Activated T-helper 17 cell treated with anti-CD3 and anti-CD28 coated beads, Interleukin-2, amount 50 U/mL, for 72 hours (primary cell): ENCODE data around the gene PEDS1. TPM values are rescaled to one million over a fixed set of nuclear protein-coding genes. Genes with fewer than 3 reads are reported as not detected.
"Not testable (repeated sequence)": the region's sequence is repeated elsewhere in the genome, so short reads cannot be mapped to it uniquely, and the experiment has no call there.

ENCODE experiments used
- ATAC-seq: fragments of 150-1000 bp; cut with Tn5 transposase; replicated peaks from 2 replicates; pipeline ENCODE4 v1.10.0; 2021; ENCODE audit warnings: mild to moderate bottlenecking, moderate library complexity
- H3K27ac Mint-ChIP-seq: one replicate; pipeline ENCODE4 v1.8.0; 2022; ENCODE audit warnings: mixed read lengths
- H3K27me3 Mint-ChIP-seq: one replicate; pipeline ENCODE4 v1.8.0; 2022; ENCODE audit warnings: mixed read lengths
- H3K36me3 Mint-ChIP-seq: one replicate; pipeline ENCODE4 v1.8.0; 2022; ENCODE audit warnings: low read depth, mild to moderate bottlenecking, mixed read lengths
- H3K4me1 Mint-ChIP-seq: one replicate; pipeline ENCODE4 v1.8.0; 2022; ENCODE audit warnings: mixed read lengths
- H3K4me3 Mint-ChIP-seq: one replicate; pipeline ENCODE4 v1.8.0; 2022; ENCODE audit warnings: mild to moderate bottlenecking, mixed read lengths
- H3K9me3 Mint-ChIP-seq: one replicate; pipeline ENCODE4 v1.8.0; 2022; ENCODE audit warnings: mixed read lengths
- total RNA-seq, 2 donors: library from RNA; stranded (reverse); gene quantifications; one replicate each; pipeline ENCODE4 v1.2.3, GENCODE V29; 2022

Gene PEDS1
- total RNA-seq, 2 donors from 2014 or later, result 13.1 to 22.0 TPM

DNA sequence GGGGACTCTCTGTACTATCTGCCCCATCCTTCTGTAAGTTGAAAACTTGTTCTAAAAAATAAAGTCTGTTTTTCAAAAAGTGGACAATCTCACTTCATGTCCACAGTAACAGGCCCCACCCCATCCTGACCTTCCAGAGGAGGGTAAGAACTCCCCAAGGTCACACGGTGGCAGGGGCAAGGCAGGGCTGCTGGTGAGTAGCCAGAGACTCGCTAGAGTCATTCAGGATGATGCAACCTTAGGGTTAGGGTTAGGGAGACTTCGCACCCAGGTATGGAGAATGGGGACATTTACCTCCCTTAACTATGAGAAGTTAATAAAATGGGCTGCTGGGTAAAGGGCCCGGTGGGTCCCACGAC, 15.4 kb downstream of the PEDS1 start:
- Mint-ChIP-seq H3K4me1 (peaks cover 18% of the 10 kb centered on the region), H3K9me3 (no peaks in the 10 kb centered on the region), H3K27me3 (no peaks in the 10 kb centered on the region), H3K36me3 (peaks cover 65% of the 10 kb centered on the region), H3K27ac (no peak overlapping the region), H3K4me3 (no peak overlapping the region)
- no peak for ATAC-seq

DNA sequence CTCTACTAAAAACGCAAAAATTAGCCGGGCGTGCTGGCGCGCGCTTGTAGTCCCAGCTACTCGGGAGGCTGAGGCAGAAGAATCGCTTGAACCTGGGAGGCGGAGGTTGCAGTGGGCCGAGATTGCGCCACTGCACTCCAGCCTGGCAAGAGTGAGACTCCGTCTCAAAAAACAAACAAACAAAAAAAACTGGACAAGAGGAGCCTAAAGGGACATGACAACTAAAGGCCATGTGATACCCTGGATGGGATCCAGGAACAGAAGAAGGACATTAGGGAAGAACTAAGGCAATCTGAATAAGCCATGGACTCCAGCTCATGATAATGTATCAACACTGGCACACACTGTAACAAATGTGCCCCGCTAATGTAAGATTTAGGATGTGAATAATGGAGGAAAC, 15.8 kb downstream of the PEDS1 start:
- peak overlapping the region; percentile 86 for H3K27ac Mint-ChIP-seq
- not testable (repeated sequence) for H3K9me3 Mint-ChIP-seq, ATAC-seq, H3K27me3 Mint-ChIP-seq
- H3K4me1 Mint-ChIP-seq, result peaks cover 17% of the 10 kb centered on the region
- peaks cover 64% of the 10 kb centered on the region for H3K36me3 Mint-ChIP-seq
- peak overlapping the region; percentile 1 for H3K4me3 Mint-ChIP-seq

DNA sequence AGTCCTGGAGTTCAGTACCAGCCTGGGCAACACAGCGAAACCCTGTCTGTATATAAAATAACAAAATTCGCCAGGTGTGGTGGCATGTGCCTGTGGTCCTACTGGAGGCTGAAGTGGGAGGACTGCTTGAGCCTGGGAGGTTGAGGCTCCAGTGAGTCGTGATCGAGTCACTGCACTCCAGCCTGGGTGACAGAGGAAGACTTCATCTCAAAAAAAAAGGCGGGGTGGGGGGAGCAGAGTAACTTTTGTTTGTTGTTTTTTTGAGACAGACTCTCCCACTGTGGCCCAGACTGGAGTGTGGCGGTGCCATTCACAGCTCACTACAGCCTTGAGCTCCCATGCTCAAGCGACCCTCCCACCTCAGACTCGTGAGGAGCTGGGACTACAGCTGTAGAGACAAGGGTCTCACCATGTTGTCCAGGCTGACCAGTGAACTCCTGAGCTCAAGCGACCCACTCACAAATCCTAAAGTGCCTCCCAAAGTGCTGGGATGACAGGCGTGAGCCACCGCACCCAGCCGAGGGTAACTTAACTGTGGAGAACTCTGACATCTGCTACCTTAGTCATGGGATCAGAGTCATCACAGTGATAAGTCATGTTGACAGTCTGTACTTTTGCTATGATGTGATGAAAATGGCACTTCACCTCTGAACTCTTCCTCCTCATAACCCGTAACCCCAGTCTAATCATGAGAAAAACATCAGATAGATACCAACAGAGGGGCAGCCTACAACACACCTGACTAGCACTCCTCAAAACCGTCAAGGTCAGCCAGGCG, 16.5 kb downstream of the PEDS1 start:
- H3K36me3 Mint-ChIP-seq, result peaks cover 64% of the 10 kb centered on the region
- H3K9me3 Mint-ChIP-seq, result no peaks in the 10 kb centered on the region
- H3K27me3 Mint-ChIP-seq, result no peaks in the 10 kb centered on the region
- peaks cover 15% of the 10 kb centered on the region for H3K4me1 Mint-ChIP-seq
- H3K27ac Mint-ChIP-seq, result peak overlapping the region; percentile 86
- H3K4me3 Mint-ChIP-seq, result peak overlapping the region; percentile 1
- peak; percentile 90 for ATAC-seq

DNA sequence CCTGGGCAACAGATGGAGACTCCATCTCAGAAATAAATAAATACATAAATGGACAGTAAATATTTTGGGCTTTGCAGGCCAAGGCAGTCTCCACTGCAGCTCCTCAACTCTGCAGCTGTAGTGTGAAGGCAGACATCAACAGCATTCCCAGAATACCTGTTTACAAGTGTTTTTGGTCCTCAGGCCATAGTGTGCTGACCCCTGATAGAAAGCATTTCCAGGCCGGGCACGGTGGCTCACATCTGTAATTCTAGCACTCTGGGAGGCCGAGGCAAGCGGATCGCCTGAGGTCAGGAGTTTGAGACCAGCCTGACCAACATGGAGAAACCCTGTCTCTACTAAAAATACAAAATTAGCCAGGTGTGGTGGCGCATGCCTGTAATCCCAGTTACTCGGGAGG, 18.4 kb downstream of the PEDS1 start:
- not testable (repeated sequence) for H3K9me3 Mint-ChIP-seq, H3K4me1 Mint-ChIP-seq, ATAC-seq, H3K27ac Mint-ChIP-seq, H3K4me3 Mint-ChIP-seq, H3K27me3 Mint-ChIP-seq
- peaks cover 68% of the 10 kb centered on the region for H3K36me3 Mint-ChIP-seq

DNA sequence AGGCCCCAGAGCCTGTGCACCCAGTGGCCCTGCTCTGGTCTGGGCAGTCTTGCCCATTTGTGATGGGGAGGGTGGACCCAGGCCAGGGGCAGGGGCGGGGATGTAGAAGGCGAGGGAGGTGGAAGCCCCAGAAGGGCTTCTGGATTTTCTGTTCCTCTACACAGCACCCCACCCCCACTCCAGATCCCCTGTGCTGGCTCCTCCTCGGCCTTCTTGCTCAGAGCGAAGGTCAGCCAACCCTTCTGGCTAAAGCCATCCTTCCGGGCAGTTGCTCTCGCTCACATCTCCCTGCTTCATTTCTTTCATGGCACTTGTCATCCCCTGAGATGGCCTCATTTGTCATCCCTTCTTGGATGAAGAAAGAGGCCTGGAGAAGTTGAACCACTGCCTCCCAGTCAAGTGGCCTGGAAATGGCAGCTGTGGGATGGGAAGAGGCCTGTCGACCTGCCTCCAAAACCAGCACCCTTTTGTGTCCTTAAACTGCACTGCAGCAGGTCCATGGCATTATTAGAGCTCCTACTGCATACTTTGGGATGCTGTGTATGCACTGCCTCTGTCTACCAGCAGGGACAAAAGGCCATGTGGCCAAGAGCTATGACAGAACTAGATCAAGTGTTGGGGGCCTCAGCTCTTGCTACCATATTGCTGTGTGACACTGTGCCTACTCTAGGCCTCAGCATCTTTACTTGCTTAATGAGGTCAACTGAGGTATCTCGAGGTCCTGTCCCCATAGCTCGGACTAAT, 19.9 kb downstream of the PEDS1 start:
- H3K27me3 Mint-ChIP-seq, result no peaks in the 10 kb centered on the region
- no peak overlapping the region for H3K27ac Mint-ChIP-seq
- peaks cover 76% of the 10 kb centered on the region for H3K36me3 Mint-ChIP-seq
- no peak for ATAC-seq
- no peak overlapping the region for H3K4me3 Mint-ChIP-seq
- H3K4me1 Mint-ChIP-seq, result peaks cover 12% of the 10 kb centered on the region
- no peaks in the 10 kb centered on the region for H3K9me3 Mint-ChIP-seq

DNA sequence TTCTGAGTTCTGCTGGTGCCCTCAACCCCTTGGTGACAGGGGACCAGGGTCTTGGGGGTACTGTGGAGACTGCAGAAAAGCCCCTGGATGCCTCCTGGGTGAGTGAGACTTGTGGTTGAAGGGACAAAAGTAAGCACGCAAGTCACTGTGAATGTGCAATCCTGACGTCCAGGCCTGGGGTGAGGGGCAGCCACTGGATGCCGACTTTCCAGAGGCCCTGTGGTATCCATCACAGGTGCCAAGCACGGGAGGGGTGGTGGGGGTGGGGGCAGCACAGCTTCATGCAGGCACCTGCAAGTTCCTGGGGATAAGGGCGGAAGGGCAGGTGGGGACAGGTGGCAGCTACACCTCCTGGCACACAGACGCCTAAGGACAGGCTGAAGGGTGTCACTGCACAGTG, 20.5 kb downstream of the PEDS1 start:
- Mint-ChIP-seq H3K4me3 (no peak overlapping the region), H3K27ac (no peak overlapping the region), H3K4me1 (peaks cover 12% of the 10 kb centered on the region), H3K27me3 (no peaks in the 10 kb centered on the region), H3K36me3 (peaks cover 82% of the 10 kb centered on the region), H3K9me3 (no peaks in the 10 kb centered on the region)
- no peak for ATAC-seq

DNA sequence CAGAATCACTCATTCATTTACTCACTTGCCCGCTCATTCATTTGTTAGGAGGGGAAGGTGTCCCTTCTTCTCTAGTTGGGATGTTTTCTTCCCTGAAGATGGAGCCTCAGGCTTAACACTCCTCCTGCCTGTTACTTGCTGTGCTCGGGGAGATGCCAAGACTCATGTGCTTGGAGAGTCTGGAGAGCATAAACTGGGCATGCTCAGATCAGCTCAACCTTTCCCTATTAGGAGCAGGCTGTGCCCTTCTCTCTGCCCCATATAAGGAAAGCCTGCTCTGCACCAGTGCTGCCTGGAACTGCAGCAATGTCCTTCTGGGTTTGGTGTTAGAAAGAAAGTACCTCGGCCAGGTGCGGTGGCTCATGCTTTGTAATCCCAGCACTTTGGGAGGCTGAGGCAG, 22.5 kb downstream of the PEDS1 start:
- H3K27ac Mint-ChIP-seq, result peak overlapping the region; percentile 82
- peaks cover 83% of the 10 kb centered on the region for H3K36me3 Mint-ChIP-seq
- H3K4me3 Mint-ChIP-seq, result no peak overlapping the region
- peaks cover 5% of the 10 kb centered on the region for H3K4me1 Mint-ChIP-seq
- no peaks in the 10 kb centered on the region for H3K9me3 Mint-ChIP-seq
- ATAC-seq, result no peak
- no peaks in the 10 kb centered on the region for H3K27me3 Mint-ChIP-seq

DNA sequence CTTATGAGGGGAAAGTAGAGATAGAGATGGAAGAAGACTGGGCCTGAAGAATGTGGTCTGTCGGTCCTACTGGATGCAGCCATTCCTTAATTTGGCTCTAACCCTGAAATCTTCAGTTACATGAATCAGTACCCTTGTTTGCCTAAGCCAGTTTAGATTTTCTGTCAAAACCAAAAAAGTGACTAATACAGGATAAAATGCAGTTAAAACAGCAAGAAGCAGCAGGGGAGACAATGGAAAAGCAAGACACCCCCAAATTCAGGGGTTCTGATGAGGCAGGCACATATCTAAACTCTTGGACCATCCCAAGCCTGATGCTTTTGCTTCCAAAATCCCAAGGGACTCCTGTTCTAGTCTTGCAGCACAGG, 23.2 kb downstream of the PEDS1 start:
- H3K4me3 Mint-ChIP-seq, result no peak overlapping the region
- peak overlapping the region; percentile 82 for H3K27ac Mint-ChIP-seq
- H3K4me1 Mint-ChIP-seq, result peaks cover 5% of the 10 kb centered on the region
- peaks cover 83% of the 10 kb centered on the region for H3K36me3 Mint-ChIP-seq
- ATAC-seq, result no peak
- no peaks in the 10 kb centered on the region for H3K27me3 Mint-ChIP-seq
- H3K9me3 Mint-ChIP-seq, result no peaks in the 10 kb centered on the region

DNA sequence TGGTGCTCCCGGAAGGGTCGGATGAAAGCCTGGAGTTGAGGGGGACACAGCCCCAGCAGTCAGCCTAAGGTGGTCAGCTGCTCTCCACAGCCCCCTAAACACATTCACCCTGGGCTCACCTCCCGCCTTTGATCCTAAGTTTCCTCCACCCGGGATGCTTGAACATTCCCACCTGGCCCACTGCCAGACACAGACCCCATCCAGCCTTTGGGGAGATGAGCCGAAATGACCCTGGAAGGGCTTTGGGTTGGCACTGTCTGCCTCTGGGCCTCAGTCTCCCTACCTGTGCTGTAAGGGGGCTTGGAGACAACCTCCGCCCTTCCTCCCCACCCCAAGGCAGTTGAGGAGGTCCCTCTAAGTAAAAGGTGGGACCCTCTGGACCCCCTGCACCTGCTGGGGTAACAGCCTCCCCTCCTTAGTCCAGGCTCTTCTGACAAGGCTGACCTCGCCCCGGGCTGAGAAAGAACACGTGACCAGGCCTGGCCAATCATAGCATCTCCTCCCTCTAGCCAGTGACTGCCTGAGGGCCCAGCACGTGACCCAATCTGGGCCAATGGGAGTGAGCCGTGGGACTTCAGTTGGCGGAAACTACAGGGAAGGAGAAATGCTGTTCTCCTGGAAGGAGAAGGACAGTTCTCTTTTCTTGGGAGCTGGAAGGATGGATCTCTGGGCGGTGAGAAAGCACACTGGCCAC, 23.7 kb downstream of the PEDS1 start:
- Mint-ChIP-seq H3K27me3 (no peaks in the 10 kb centered on the region), H3K36me3 (peaks cover 89% of the 10 kb centered on the region), H3K9me3 (no peaks in the 10 kb centered on the region), H3K4me3 (no peak overlapping the region), H3K27ac (peak overlapping the region; percentile 82), H3K4me1 (peaks cover 5% of the 10 kb centered on the region)
- ATAC-seq, result peak; percentile 51

DNA sequence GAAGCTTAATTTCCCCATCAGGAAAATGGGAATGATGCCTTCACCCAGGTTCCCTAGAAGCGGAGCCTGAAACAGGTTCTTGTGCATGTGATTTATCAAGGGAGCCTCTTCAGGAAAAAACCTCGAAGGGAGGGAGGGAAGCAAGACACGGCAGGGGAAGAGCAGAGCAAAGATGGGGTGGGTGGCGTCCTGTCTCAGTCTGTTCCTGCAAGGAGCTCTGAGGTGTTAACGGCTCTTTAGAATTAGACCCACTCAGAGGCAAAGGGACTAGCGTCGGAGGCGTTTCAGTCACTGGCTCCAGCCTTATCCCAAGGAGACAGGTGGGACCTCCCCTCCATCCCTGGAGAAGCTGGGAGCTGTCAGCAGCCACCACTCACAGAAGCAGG, 25.0 kb downstream of the PEDS1 start:
- no peak for ATAC-seq
- Mint-ChIP-seq H3K36me3 (peaks cover 93% of the 10 kb centered on the region), H3K27me3 (no peaks in the 10 kb centered on the region), H3K4me1 (peaks cover 5% of the 10 kb centered on the region), H3K9me3 (no peaks in the 10 kb centered on the region), H3K27ac (no peak overlapping the region), H3K4me3 (no peak overlapping the region)

DNA sequence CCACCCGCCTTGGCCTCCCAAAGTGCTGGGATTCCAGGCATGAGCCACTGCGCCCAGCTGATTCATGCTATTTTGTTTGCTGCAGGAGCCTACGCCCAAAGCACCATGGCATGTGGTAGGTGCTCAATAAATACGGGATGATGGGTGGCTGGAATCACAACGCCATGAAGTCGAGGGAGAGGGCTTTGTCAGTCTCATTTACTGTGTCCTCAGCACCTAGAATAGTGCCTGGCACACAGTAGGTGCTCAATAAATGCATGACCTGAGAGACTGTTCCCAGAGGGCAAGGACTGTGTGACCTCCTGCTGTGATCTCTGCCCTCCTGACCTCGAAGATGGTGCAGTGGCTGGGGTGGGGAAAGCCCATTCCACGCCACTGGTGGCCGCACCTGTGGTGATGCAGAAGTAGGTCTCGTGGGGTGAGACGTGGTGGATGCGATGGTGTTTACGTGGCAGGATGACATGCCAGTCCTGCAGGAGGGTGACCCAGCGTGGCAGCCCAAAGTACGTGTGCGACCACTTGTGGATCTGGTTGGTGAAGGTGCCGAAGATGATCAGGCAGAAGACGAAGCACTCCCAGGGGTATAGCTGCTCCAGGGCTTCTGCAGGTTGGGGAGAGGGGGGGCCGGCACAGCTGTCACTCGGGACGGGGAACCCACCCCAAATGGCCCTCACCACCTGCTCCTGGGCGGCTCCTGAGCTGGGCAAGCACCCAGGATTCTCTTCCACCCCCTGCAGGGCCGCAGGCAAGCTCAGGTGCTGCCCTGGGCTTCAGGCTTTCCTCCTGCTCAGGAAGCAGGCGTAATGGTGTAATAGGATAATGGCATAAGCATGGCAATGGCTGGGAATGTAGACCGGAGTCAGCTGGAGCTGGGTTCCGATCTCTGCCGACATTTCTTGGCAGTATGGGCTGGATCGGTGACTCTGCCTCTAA, 25.7 kb downstream of the PEDS1 start:
- no peak for ATAC-seq
- Mint-ChIP-seq H3K9me3 (no peaks in the 10 kb centered on the region), H3K4me3 (no peak overlapping the region), H3K27ac (no peak overlapping the region), H3K27me3 (no peaks in the 10 kb centered on the region), H3K4me1 (peaks cover 5% of the 10 kb centered on the region), H3K36me3 (peaks cover 97% of the 10 kb centered on the region)

DNA sequence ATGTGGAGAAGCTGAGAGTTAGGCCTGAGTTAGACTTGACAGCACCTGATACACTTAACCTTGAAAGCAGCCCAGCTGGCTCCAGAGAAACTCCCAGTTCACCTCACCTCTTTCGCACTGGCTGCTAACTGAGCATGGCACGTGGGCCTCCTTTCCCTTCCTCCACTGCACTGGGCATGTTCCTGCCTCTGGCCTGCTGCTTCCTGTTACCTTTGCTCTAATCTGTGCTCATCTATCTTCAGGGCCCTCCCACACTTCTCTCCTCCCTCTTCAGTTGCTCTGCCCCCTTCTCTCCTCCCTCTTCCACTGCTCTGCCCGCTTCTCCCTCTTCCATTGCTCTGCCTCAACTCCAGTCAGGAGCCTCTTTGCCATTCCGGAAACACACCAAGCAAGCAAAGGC, 26.9 kb downstream of the PEDS1 start:
- no peak for ATAC-seq
- Mint-ChIP-seq H3K27ac (peak overlapping the region; percentile 39), H3K4me1 (peaks cover 5% of the 10 kb centered on the region), H3K27me3 (no peaks in the 10 kb centered on the region), H3K9me3 (no peaks in the 10 kb centered on the region), H3K36me3 (peaks cover 87% of the 10 kb centered on the region), H3K4me3 (no peak overlapping the region)

DNA sequence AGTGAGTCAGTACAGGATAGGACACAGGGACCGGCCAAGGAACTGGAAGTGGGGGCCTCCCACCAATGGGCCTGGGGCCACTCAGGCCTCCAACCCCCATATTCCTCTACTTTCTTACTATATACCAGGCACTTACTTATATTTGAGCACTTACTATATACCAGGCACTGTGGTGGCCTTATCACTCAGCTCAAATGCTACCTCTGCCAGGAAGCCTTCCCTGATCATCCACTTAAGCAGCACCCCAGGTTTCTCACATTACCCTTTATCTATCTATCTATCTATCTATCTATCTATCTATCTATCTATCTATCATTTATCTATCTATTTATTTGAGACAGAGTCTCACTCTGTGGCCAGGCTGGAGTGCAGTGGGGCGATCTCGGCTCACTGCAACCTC, 28.2 kb downstream of the PEDS1 start:
- Mint-ChIP-seq H3K27ac (no peak overlapping the region), H3K9me3 (no peaks in the 10 kb centered on the region), H3K4me3 (no peak overlapping the region), H3K36me3 (peaks cover 73% of the 10 kb centered on the region), H3K4me1 (peaks cover 5% of the 10 kb centered on the region), H3K27me3 (no peaks in the 10 kb centered on the region)
- ATAC-seq, result no peak

DNA sequence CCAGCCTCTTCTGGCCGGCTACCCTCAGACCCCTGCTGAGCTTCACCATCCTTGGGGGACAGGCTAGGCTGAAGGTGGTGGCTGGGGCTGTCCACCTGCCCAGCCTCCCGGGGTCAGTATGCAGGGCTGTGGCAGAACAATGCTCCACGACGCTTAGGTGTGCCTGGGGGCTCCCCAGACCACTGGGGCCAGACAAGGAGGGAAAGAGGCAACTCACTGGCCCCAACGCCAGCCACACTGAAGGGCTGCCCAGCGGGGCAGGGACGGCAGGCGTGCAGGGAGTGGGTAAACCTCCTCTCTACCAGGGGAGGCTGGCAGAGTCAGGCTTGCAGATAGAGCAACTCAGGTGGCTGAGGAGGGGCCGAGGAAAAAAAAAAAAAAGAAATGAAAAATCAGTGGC, 29.0 kb downstream of the PEDS1 start:
- Mint-ChIP-seq H3K4me3 (no peak overlapping the region), H3K36me3 (peaks cover 65% of the 10 kb centered on the region)

More for the DNA sequence above, 29.0 kb downstream of the PEDS1 start:
- no peak for ATAC-seq
- Mint-ChIP-seq H3K9me3 (no peaks in the 10 kb centered on the region), H3K27me3 (no peaks in the 10 kb centered on the region), H3K27ac (no peak overlapping the region), H3K4me1 (no peaks in the 10 kb centered on the region)
